Ovary (tissue), 3 donors: ENCODE results near the gene SLC22A2.

Experiments used
- EP300 ChIP-seq: sonication (generic); formaldehyde crosslinking; IDR thresholded peaks from one replicate; pipeline ENCODE4 v1.6.1; 2017; ENCODE audit warnings: antibody characterized with exemption
- POLR2A ChIP-seq: fragments of 450-650 bp; IDR thresholded peaks from one replicate; pipeline ENCODE4 v1.6.1; 2017; ENCODE audit warnings: antibody characterized with exemption, mild to moderate bottlenecking, moderate library complexity
- TF ChIP-seq, protein P1 (sequence below), 3 donors: fragments of 450-650 bp in 2 of 3; fragments of 200-600 bp in 1 of 3; IDR thresholded peaks; one replicate each; pipeline versions ENCODE4 v1.5.1 to v1.8.0; 2016 to 2022; ENCODE audit warnings: antibody characterized with exemption in 3 of 3, mild to moderate bottlenecking in 1 of 3
- donor health status: DM: no; HTN: no; CAD: no.

DNA sequence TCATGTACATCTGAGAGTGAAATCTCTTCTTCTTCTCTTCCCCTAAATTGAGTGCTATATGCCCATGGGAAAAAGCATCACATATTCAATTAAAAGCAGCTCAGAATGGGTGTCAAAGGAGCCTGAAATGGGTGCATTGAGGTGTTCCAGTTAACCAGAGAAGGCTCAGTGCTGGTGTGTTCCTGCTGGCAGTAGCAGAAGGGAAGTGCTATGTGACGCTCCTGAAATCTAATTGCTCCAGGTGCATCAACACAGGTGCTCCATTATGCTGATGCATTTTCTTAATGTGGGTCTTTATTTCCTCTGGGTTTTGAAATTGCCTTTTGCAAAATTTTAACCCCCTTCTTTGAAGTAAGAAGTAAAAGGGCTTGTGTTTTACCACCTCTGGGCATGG lies 17.9 kb downstream of the SLC22A2 start:
- TF ChIP-seq POLR2A (no peak), EP300 (no peak)
- TF ChIP-seq, protein P1, sequence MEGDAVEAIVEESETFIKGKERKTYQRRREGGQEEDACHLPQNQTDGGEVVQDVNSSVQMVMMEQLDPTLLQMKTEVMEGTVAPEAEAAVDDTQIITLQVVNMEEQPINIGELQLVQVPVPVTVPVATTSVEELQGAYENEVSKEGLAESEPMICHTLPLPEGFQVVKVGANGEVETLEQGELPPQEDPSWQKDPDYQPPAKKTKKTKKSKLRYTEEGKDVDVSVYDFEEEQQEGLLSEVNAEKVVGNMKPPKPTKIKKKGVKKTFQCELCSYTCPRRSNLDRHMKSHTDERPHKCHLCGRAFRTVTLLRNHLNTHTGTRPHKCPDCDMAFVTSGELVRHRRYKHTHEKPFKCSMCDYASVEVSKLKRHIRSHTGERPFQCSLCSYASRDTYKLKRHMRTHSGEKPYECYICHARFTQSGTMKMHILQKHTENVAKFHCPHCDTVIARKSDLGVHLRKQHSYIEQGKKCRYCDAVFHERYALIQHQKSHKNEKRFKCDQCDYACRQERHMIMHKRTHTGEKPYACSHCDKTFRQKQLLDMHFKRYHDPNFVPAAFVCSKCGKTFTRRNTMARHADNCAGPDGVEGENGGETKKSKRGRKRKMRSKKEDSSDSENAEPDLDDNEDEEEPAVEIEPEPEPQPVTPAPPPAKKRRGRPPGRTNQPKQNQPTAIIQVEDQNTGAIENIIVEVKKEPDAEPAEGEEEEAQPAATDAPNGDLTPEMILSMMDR (IDR thresholded peaks at IDR 0.05) = no peak
